Progenitor cell of endocrine pancreas (in vitro differentiated cells): ENCODE measurements around the gene RNF19B. TPM values are rescaled to one million over a fixed set of nuclear protein-coding genes. Genes with fewer than 3 reads are reported as not detected.

Source experiments
- DNase-seq: peaks from one replicate; pipeline ENCODE4 v3.0.0; 2021; ENCODE audit warnings: low spot score; ENCODE audit not compliant: unreplicated experiment
- H3K27ac Mint-ChIP-seq: 2 replicates; pipeline ENCODE4 v1.8.0; 2021; ENCODE audit warnings: mild to moderate bottlenecking, moderate library complexity, mixed read lengths
- H3K27me3 Mint-ChIP-seq: 2 replicates; pipeline ENCODE4 v1.8.0; 2021; ENCODE audit warnings: mixed read lengths
- H3K36me3 Mint-ChIP-seq: 2 replicates; pipeline ENCODE4 v1.8.0; 2022; ENCODE audit warnings: mixed read lengths; ENCODE audit not compliant: insufficient read depth
- H3K4me1 Mint-ChIP-seq: 2 replicates; pipeline ENCODE4 v1.8.0; 2021; ENCODE audit warnings: low read depth, mixed read lengths
- H3K4me3 Mint-ChIP-seq: 2 replicates; pipeline ENCODE4 v1.8.0; 2021; ENCODE audit warnings: low read depth, mild to moderate bottlenecking, moderate library complexity, mixed read lengths
- H3K9me3 Mint-ChIP-seq: 2 replicates; pipeline ENCODE4 v1.8.0; 2021; ENCODE audit warnings: low read depth, mixed read lengths
- CTCF ChIP-seq: fragments of 200-600 bp; sonication (generic); IDR thresholded peaks from one replicate; pipeline ENCODE4 v1.5.0; 2021; ENCODE audit warnings: antibody characterized with exemption, mild to moderate bottlenecking; ENCODE audit not compliant: unreplicated experiment
- total RNA-seq: library from RNA; stranded (reverse); gene quantifications from 2 replicates; pipeline ENCODE4 v1.2.1, GENCODE V29; 2021

The RNF19B gene
- total RNA-seq, 1 donor from 2014 or later: 14.2 TPM

DNA sequence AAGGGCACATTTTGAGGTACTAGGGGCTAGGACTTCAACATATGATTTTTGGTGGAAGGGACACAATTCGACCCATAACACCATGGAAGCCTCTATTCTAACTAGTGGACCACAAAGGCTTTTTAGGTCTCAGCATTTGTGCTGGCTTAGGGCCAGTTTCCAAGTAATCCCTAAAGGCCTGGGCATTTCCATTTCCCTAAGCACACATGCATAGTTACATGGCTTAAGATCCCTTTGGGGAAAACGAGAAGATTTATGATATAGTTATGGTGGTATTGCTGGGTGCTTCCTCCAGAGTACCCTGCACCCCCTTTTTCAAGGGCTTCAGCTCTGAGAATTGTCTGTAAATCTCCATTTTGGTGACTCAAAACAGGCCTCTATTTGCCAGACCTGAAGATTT, 35.2 kb downstream of the RNF19B start:
- no peak for DNase-seq
- no peak for TF ChIP-seq CTCF
- H3K9me3 Mint-ChIP-seq: no peaks in the 10 kb centered on the region
- H3K27ac Mint-ChIP-seq: no peak overlapping the region
- peaks cover 25% of the 10 kb centered on the region for H3K4me1 Mint-ChIP-seq
- no peak overlapping the region for H3K4me3 Mint-ChIP-seq
- H3K27me3 Mint-ChIP-seq: peaks cover 30% of the 10 kb centered on the region
- no peaks in the 10 kb centered on the region for H3K36me3 Mint-ChIP-seq

DNA sequence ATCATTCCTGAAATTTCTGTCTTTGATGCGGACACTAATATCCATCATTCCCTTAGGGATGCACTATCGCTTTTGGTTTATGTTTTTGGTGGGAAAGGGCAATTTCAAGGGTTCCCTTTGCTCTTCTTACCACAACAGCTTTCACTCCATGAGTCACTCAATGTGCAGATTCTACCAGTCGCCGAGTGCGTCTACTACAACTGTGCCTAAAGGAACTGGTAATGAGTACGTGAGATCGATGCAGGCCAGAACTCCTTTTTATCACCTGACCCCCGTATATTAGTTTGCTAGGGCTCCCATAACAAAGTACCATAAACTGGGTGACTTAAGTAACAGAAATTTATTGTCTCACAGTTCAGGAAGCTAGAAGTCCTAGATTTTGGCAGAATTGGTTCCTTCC, 35.9 kb downstream of the RNF19B start:
- no peak for DNase-seq
- no peak overlapping the region for H3K4me3 Mint-ChIP-seq
- no peak overlapping the region for H3K27ac Mint-ChIP-seq
- H3K36me3 Mint-ChIP-seq: no peaks in the 10 kb centered on the region
- H3K27me3 Mint-ChIP-seq: peaks cover 37% of the 10 kb centered on the region
- H3K4me1 Mint-ChIP-seq: peaks cover 21% of the 10 kb centered on the region
- no peaks in the 10 kb centered on the region for H3K9me3 Mint-ChIP-seq
- no peak for TF ChIP-seq CTCF

DNA sequence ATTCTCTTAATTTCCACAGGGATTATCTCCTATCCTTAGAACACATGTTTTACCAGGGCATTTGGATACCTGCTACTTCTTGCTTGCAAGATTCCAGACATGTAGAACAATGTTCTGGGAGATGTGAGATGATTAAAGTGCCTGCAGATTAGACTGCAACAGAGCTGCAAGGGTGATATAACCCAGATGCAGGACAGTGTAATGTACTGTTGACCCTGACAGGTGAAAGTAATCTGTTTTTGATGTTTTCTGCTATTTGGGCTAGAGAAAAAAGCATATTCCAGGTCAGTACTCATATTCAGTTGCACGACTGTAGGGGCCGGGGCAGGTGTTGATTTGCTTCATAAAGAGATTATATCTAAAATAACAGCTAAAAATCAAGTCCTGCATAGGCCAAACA, 36.3 kb downstream of the RNF19B start:
- no peak overlapping the region for H3K4me3 Mint-ChIP-seq
- H3K36me3 Mint-ChIP-seq: no peaks in the 10 kb centered on the region
- H3K4me1 Mint-ChIP-seq: peaks cover 19% of the 10 kb centered on the region
- no peaks in the 10 kb centered on the region for H3K9me3 Mint-ChIP-seq
- no peak for DNase-seq
- TF ChIP-seq CTCF: no peak
- no peak overlapping the region for H3K27ac Mint-ChIP-seq
- H3K27me3 Mint-ChIP-seq: peaks cover 41% of the 10 kb centered on the region

GRCh38 chr1:32927441-32927840, 37.2 kb downstream of the RNF19B start:
- H3K4me1 Mint-ChIP-seq: peaks cover 19% of the 10 kb centered on the region
- no peak overlapping the region for H3K27ac Mint-ChIP-seq
- no peaks in the 10 kb centered on the region for H3K9me3 Mint-ChIP-seq
- DNase-seq: no peak
- TF ChIP-seq CTCF: no peak
- H3K4me3 Mint-ChIP-seq: no peak overlapping the region
- H3K36me3 Mint-ChIP-seq: no peaks in the 10 kb centered on the region
- H3K27me3 Mint-ChIP-seq: peaks cover 50% of the 10 kb centered on the region

DNA sequence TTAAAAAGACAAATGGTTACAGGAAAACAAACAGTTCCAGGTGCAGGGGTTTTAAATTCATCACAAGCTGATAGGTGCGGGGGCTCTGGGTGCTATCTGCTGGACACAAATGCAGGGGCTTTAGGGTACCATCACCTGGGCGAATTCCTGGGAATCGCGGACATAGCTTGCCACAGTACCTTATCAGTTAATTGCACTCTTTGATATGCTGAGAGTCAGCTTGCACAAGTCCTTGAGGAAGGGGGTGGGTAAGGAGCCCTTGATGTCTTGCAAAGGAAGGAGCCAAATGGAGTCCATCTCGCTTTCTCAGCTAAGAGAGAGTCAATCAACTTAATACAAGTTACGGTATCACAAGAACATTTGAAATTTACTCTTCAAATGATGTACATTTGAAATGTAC, 38.0 kb downstream of the RNF19B start:
- no peak for TF ChIP-seq CTCF
- peaks cover 19% of the 10 kb centered on the region for H3K4me1 Mint-ChIP-seq
- H3K27me3 Mint-ChIP-seq: peaks cover 50% of the 10 kb centered on the region

More for the DNA sequence above, 38.0 kb downstream of the RNF19B start:
- DNase-seq: no peak
- Mint-ChIP-seq H3K36me3 (no peaks in the 10 kb centered on the region), H3K27ac (no peak overlapping the region), H3K9me3 (no peaks in the 10 kb centered on the region), H3K4me3 (no peak overlapping the region)
